Retina (tissue), 1 donor: Measurements from ENCODE around the gene OTOP1.
"Not testable (repeated sequence)": the region's sequence is repeated elsewhere in the genome, so short reads cannot be mapped to it uniquely, and the experiment has no call there.

Experiments used
- DNase-seq: peaks from one replicate; pipeline ENCODE4 v3.0.0-alpha.2; 2016

The OTOP1 gene

GRCh38 chr4:4228356-4228668, 1.6 kb upstream of the OTOP1 start:
- no peak for DNase-seq

- peak; percentile 38 for DNase-seq
Measured at GRCh38 chr4:4227510-4228355, 1.0 kb upstream of the OTOP1 start.

GRCh38 chr4:4225915-4226605, 669 bp downstream of the OTOP1 start:
- peak; percentile 40 for DNase-seq

- DNase-seq = no peak
Measured at GRCh38 chr4:4217113-4217512, 9.6 kb downstream of the OTOP1 start.

- no peak for DNase-seq
Measured at GRCh38 chr4:4216648-4217047, 10.1 kb downstream of the OTOP1 start.

GRCh38 chr4:4213674-4214073, 13.1 kb downstream of the OTOP1 start:
- not testable (repeated sequence) for DNase-seq

GRCh38 chr4:4206204-4206603, 20.5 kb downstream of the OTOP1 start:
- DNase-seq = no peak

GRCh38 chr4:4204401-4204745, 22.4 kb downstream of the OTOP1 start:
- DNase-seq = no peak

- DNase-seq = no peak
Measured at GRCh38 chr4:4203688-4204400, 22.9 kb downstream of the OTOP1 start.

- no peak for DNase-seq
Measured at GRCh38 chr4:4202510-4202909, 24.2 kb downstream of the OTOP1 start.

- no peak for DNase-seq
Measured at GRCh38 chr4:4200624-4201023, 26.1 kb downstream of the OTOP1 start.

- DNase-seq = no peak
Measured at GRCh38 chr4:4195354-4195753, 31.4 kb downstream of the OTOP1 start.

- not testable (repeated sequence) for DNase-seq
Measured at GRCh38 chr4:4188557-4188956, 38.2 kb downstream of the OTOP1 start.

GRCh38 chr4:4185528-4185927, 41.2 kb downstream of the OTOP1 start:
- no peak for DNase-seq

- peak; percentile 22 for DNase-seq
Measured at GRCh38 chr4:4182835-4183568, 43.7 kb downstream of the OTOP1 start.

GRCh38 chr4:4170596-4171150, 56.1 kb downstream of the OTOP1 start:
- DNase-seq = no peak

- not testable (repeated sequence) for DNase-seq
Measured at GRCh38 chr4:4167981-4168780, 58.5 kb downstream of the OTOP1 start.

GRCh38 chr4:4166986-4167385, 59.7 kb downstream of the OTOP1 start:
- not testable (repeated sequence) for DNase-seq

- not testable (repeated sequence) for DNase-seq
Measured at GRCh38 chr4:4165701-4166392, 60.9 kb downstream of the OTOP1 start.

GRCh38 chr4:4164532-4165173, 62.1 kb downstream of the OTOP1 start:
- DNase-seq = not testable (repeated sequence)

- not testable (repeated sequence) for DNase-seq
Measured at GRCh38 chr4:4162186-4162585, 64.5 kb downstream of the OTOP1 start.
